Bronchial smooth muscle cell (primary cell): Measurements from ENCODE around the gene OR2M3. TPM values are rescaled to one million over a fixed set of nuclear protein-coding genes. Genes with fewer than 3 reads are reported as not detected.

Experiments used
- total RNA-seq: library from RNA; depleted of rRNA; stranded (reverse); fragments of >200 nt; gene quantifications from 2 replicates; pipeline ENCODE4 v1.2.1, GENCODE V29; 2014

OR2M3 gene, protein sequence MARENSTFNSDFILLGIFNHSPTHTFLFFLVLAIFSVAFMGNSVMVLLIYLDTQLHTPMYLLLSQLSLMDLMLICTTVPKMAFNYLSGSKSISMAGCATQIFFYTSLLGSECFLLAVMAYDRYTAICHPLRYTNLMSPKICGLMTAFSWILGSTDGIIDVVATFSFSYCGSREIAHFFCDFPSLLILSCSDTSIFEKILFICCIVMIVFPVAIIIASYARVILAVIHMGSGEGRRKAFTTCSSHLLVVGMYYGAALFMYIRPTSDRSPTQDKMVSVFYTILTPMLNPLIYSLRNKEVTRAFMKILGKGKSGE
- not detected in 2 replicates for total RNA-seq

DNA sequence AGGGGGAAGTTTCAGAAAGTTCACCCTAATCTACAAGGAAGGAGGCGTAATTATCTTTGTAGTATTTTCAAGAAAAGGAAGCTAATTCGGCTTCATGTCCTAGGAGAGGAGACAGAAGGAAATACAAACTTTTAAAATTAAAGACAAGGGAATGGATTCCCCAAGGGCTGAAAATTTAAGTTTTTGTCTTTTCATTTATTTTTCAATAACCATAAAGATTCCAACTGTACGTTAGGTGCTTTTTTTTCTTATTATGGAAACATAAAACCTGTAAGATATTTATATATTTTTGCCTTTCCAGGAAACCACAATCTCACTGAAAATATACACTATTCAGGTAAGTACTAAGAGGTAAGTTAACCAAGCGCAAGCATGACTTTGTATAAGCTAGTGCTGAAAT is at the start of gene OR2M3:
Gene OR2M3 (plus strand): TSS at position 301 of the 400 bp plus-strand sequence. CDS start 5,803 bp downstream, outside the sequence.

DNA sequence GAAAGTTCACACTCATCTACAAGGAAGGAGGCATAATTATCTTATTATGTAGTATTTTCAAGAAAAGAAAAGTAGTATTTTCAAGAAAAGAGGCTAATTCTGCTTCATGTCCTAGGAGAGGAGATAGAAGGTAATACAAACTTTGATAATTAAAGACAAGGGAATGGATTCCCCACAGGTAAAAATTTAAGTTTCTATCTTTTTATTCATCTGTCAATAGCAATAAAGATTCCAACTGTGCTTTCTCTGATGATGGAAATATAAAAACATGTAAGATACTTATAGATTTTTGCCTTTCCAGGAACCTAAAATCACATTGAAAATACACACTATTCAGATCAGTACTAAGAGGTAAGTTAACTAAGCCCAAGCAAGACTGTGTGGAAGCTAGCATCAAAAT is 22.5 kb upstream of the OR2M3 start, which contains the start of gene OR2M2:
Gene OR2M2 (plus strand): TSS at position 301 of the 400 bp plus-strand sequence. CDS start 5,165 bp downstream, outside the sequence.

DNA sequence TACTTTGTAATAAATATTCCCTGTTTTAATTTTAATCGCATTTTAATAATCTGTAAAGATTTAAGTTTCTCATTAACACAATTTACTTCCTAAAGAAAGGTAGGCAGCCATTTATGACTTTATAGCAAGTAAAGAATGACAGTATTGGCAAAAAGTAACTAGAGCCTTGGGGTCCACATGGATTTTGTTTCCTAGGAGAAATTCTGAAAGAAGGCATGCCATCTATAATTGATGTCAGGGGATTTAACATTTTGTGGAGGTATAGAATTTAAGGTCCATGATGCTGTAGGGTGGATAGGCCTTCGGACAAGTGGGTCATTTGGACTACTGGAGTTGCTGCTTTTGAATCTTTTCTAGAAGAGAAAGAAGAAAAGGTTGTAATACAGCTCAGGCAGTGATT is 34.1 kb downstream of the OR2M3 start, which contains the start of gene OR2M4:
Gene OR2M4 (plus strand): TSS at position 301 of the 400 bp plus-strand sequence. CDS start 7,512 bp downstream, outside the sequence.

Other genes starting within 250 kb of the OR2M3 start
- gene OR2L8, start 248.4 kb upstream of the OR2M3 start, total RNA-seq: not detected in 2 replicates
- gene OR2AK2, start 232.0 kb upstream of the OR2M3 start, total RNA-seq: not detected in 2 replicates
- under 0.01 TPM in 1 of 2 replicates, not detected in the other for gene OR2L5, start 183.6 kb upstream of the OR2M3 start, total RNA-seq
- gene OR2L2, start 167.2 kb upstream of the OR2M3 start, total RNA-seq: not detected in 2 replicates
- gene OR2L3, start 150.4 kb upstream of the OR2M3 start, total RNA-seq: not detected in 2 replicates
- gene OR2L13, start 102.1 kb upstream of the OR2M3 start, total RNA-seq: not detected in 2 replicates
- gene OR2M5, start 52.1 kb upstream of the OR2M3 start, total RNA-seq: not detected in 2 replicates
- gene OR2M2, start 22.4 kb upstream of the OR2M3 start, total RNA-seq: not detected in 2 replicates
- gene OR2M4, start 34.2 kb downstream of the OR2M3 start, total RNA-seq: under 0.01 TPM in 1 of 2 replicates, not detected in the other
- gene OR2T33, start 80.7 kb downstream of the OR2M3 start, total RNA-seq: not detected in 2 replicates
- gene OR2T12, start 106.2 kb downstream of the OR2M3 start, total RNA-seq: not detected in 2 replicates
- gene OR2M7, start 127.3 kb downstream of the OR2M3 start, total RNA-seq: not detected in 2 replicates
- gene OR14C36, start 151.5 kb downstream of the OR2M3 start, total RNA-seq: not detected in 2 replicates
- gene OR2T4, start 164.4 kb downstream of the OR2M3 start, total RNA-seq: not detected in 2 replicates
- gene OR2T6, start 178.5 kb downstream of the OR2M3 start, total RNA-seq: not detected in 2 replicates
- not detected in 2 replicates for gene OR2T1, start 205.8 kb downstream of the OR2M3 start, total RNA-seq
- gene OR2T2, start 248.4 kb downstream of the OR2M3 start, total RNA-seq: not detected in 2 replicates